NCI-H146 (cell line): ENCODE measurements around the gene VRK1.

Source experiments
- DNase-seq: peaks from one replicate; lab custom pipeline; 2025; lab: John Stamatoyannopoulos, UW

The VRK1 gene

DNA sequence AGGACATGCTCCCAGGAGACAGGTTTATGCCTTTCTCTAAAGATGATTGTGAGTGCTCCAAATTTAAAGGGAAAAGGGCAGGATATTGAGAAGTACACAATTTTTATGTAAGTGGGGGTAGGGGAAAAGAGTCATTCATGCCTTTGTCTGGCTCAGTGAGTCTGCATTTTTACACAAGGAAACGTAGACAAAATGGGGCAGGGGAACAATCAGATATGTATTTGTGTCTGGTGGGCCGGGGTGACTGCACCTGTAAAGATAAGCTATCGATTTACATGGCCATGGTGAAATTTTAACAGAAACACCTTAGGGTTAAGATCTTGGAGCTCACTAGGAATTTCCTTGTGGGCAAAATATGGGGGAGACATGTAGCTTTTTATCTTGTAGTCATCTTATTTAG lies 123.6 kb downstream of the VRK1 start:
- no peak for DNase-seq

DNA sequence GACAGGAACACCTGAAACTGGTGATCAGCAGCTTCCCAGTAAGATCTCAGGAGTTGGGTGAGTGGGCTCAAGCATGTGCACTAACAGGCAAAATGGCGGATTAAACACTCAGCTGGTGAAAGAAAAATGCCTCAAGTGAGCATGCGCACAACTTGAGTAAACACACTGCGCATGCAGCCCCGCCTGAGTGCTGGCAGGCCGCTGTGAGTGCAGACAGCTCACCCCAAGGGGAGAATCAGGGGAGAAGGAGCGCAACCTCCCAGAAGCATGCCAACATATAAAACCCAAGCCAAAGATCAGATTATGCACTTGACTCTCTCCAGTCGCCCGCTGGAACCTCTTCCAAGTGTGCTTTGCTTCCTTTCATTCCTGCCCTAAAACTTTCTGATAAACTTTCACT lies 125.8 kb downstream of the VRK1 start:
- no peak for DNase-seq

DNA sequence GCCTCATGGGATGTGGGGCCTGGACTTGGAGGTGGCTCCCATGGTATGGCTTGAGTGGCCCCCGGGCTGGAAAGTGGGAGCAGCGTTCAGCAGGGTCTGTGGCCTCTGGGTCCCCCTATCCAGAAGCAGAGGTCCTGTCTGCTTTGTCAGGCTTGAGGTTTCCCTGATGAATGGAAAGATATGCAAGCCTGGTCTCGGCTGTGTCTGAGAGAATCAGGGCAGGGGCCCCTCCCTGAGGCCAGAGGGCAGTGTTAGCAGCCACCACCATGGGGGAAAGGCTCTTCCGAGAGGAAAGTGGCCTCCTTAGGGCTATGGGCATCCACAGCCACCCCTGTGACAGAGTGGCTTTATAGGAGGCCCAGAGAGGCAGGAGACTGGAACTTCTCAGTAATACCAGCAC lies 128.2 kb downstream of the VRK1 start:
- no peak for DNase-seq

DNA sequence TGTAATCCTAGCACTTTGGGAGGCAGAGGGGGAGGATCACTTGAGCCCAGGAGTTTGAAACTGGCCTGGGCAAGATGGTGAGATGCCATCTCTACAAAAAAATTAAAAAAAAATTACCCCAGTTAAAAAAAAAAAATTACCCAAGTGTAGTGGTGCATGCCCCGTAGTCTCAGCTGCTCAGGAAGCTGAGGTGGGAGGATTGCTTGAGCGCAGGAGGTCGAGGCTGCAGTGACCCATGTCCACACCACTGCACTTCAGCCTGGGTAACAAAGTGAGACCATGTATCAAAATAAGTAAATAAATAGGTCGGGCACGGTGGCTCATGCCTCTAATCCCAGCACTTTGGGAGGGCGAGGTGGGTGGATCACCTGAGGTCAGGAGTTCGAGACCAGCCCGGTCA lies 128.8 kb downstream of the VRK1 start:
- DNase-seq: no peak

DNA sequence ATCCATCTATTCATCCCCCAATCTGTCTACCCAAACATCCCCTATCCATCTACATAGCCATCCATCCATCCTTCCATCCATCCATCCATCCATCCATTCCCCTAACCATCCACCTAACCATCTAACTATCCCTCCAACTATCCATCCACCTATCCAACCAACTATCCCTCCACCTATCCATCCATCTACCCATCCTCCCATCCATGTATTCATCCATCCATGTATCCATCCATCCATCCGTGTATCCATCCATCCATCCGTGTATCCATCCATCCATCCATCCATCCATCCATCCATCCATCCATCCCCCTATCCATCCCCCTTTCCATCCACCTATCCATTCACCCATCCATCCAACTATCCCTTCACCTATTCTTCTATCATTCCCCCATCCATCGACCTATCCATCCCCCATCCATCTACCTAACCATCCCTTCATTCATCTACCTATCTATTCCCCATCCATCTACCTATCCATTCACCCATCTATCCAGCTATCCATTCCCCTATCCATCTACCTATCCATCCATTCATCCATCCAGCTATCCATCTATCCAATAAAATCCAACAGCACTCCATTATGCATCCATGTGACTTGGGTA lies 131.7 kb downstream of the VRK1 start:
- no peak for DNase-seq

DNA sequence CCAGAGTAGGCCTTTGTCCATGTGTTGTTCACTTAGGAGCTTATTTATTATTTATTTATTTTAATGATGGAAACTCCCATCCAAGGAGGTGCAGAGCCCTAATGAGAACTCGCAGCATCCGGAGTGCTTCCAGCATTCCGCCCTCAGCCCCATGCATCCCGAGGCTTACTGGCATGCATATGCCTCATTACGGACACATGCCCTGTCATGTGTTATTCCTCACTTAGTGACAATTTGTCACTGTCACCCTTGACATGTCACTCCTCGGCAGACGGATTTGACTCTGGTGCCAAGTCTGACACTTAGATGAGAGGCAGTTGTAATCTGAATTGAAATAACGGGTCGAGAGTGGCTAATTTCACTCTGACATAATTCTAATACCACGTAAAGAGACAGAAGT lies 132.8 kb downstream of the VRK1 start:
- DNase-seq: no peak

DNA sequence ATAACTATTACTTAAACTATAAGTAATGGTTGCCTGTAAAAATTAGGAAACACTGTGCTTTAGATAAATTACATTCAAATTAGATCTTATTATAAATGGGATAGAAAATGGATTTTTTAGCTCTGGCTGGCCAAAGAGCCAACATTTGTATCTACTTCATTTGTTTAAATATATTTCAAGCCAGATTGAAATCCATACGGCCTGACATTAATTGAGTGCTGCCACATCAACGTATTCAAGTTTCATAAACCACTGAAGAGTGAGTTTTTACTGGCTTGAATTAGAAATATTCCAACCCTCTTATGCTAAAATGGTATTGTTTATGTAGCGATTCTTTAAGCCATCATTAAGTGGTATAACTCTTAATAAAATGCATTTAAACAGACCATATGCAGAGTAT lies 133.3 kb downstream of the VRK1 start:
- DNase-seq: no peak
